Stimulated activated CD8-positive, alpha-beta memory T cell treated with anti-CD3 and anti-CD28 coated beads, Interleukin-4, amount 100 ng/mL, for 24 hours (primary cell): Measurements from ENCODE around the gene GPBP1L1.
"Not testable (repeated sequence)": the region's sequence is repeated elsewhere in the genome, so short reads cannot be mapped to it uniquely, and the experiment has no call there.

Experiments
- DNase-seq: peaks from one replicate; pipeline ENCODE4 v3.0.0-alpha.2; 2020; ENCODE audit warnings: low read depth

The GPBP1L1 gene

GRCh38 chr1:45640293-45640692, 46.0 kb downstream of the GPBP1L1 start:
- no peak for DNase-seq

GRCh38 chr1:45635211-45635610, 51.1 kb downstream of the GPBP1L1 start:
- no peak for DNase-seq

- no peak for DNase-seq
Measured at GRCh38 chr1:45630429-45630828, 55.9 kb downstream of the GPBP1L1 start.

GRCh38 chr1:45629035-45629434, 57.3 kb downstream of the GPBP1L1 start:
- DNase-seq = no peak

GRCh38 chr1:45623972-45624371, 62.4 kb downstream of the GPBP1L1 start, which contains the start of gene CCDC17:
Gene CCDC17, minus strand, starts transcription at chr1:45624054. Its CDS starts 145 bp downstream, at chr1:45623909.
- DNase-seq = no peak

GRCh38 chr1:45622524-45623394, 63.6 kb downstream of the GPBP1L1 start:
- no peak for DNase-seq

- DNase-seq = no peak
Measured at GRCh38 chr1:45621895-45622523, 64.3 kb downstream of the GPBP1L1 start.

- no peak for DNase-seq
Measured at GRCh38 chr1:45621501-45621836, 64.9 kb downstream of the GPBP1L1 start.

GRCh38 chr1:45620588-45621500, 65.5 kb downstream of the GPBP1L1 start:
- DNase-seq = no peak

- no peak for DNase-seq
Measured at GRCh38 chr1:45619149-45619921, 67.0 kb downstream of the GPBP1L1 start.

- no peak for DNase-seq
Measured at GRCh38 chr1:45617618-45618017, 68.7 kb downstream of the GPBP1L1 start.

- no peak for DNase-seq
Measured at GRCh38 chr1:45615885-45616284, 70.4 kb downstream of the GPBP1L1 start.

- no peak for DNase-seq
Measured at GRCh38 chr1:45612941-45613579, 73.3 kb downstream of the GPBP1L1 start.

GRCh38 chr1:45610589-45611226, 75.6 kb downstream of the GPBP1L1 start:
- DNase-seq = no peak

- no peak for DNase-seq
Measured at GRCh38 chr1:45608175-45609156, 77.9 kb downstream of the GPBP1L1 start.

GRCh38 chr1:45607404-45608074, 78.8 kb downstream of the GPBP1L1 start:
- no peak for DNase-seq

- no peak for DNase-seq
Measured at GRCh38 chr1:45604239-45604638, 82.1 kb downstream of the GPBP1L1 start.

- not testable (repeated sequence) for DNase-seq
Measured at GRCh38 chr1:45596765-45597164, 89.6 kb downstream of the GPBP1L1 start.

GRCh38 chr1:45594412-45594811, 91.9 kb downstream of the GPBP1L1 start:
- DNase-seq = no peak
